SIG-M5 treated with dmso at 0.1 percent for 504 hours (cell line): Measurements from ENCODE around the gene ZNF799.
"Not testable (repeated sequence)": the region's sequence is repeated elsewhere in the genome, so short reads cannot be mapped to it uniquely, and the experiment has no call there.

Experiments
- DNase-seq: peaks from one replicate; lab custom pipeline; 2025; ENCODE audit not compliant: unreplicated experiment; lab: John Stamatoyannopoulos, UW

Gene ZNF799

GRCh38 chr19:12400633-12401502 lies at the start of gene ZNF799:
Gene ZNF799, minus strand, starts transcription at chr19:12401271. Its CDS starts 201 bp downstream, at chr19:12401070.
- DNase-seq: peak; percentile 93

- DNase-seq: no peak
Measured at GRCh38 chr19:12450844-12451243, 49.8 kb upstream of the ZNF799 start.

GRCh38 chr19:12448808-12449207 lies 47.7 kb upstream of the ZNF799 start:
- no peak for DNase-seq

GRCh38 chr19:12440541-12441316 lies 39.7 kb upstream of the ZNF799 start, which contains the start of gene ZNF443:
Gene ZNF443, minus strand, starts transcription at chr19:12441021. Its CDS starts 107 bp downstream, at chr19:12440914.
- DNase-seq: peak; percentile 94

- DNase-seq: not testable (repeated sequence)
Measured at GRCh38 chr19:12439686-12440540, 38.8 kb upstream of the ZNF799 start.

- DNase-seq: not testable (repeated sequence)
Measured at GRCh38 chr19:12430726-12431299, 29.7 kb upstream of the ZNF799 start.

GRCh38 chr19:12425888-12426274 lies 24.8 kb upstream of the ZNF799 start:
- no peak for DNase-seq

- no peak for DNase-seq
Measured at GRCh38 chr19:12425236-12425887, 24.3 kb upstream of the ZNF799 start.

GRCh38 chr19:12417273-12417672 lies 16.2 kb upstream of the ZNF799 start:
- DNase-seq: not testable (repeated sequence)

GRCh38 chr19:12411893-12412292 lies 10.8 kb upstream of the ZNF799 start:
- no peak for DNase-seq

- DNase-seq: not testable (repeated sequence)
Measured at GRCh38 chr19:12399901-12400632, 1.0 kb downstream of the ZNF799 start.

- DNase-seq: not testable (repeated sequence)
Measured at GRCh38 chr19:12391148-12391547, 9.9 kb downstream of the ZNF799 start.

- not testable (repeated sequence) for DNase-seq
Measured at GRCh38 chr19:12386365-12386764, 14.7 kb downstream of the ZNF799 start.

- no peak for DNase-seq
Measured at GRCh38 chr19:12380444-12380737, 20.7 kb downstream of the ZNF799 start.

- no peak for DNase-seq
Measured at GRCh38 chr19:12379732-12380443, 21.2 kb downstream of the ZNF799 start.

- no peak for DNase-seq
Measured at GRCh38 chr19:12374026-12374425, 27.0 kb downstream of the ZNF799 start.

- DNase-seq: peak; percentile 39
Measured at GRCh38 chr19:12365236-12366162, 35.6 kb downstream of the ZNF799 start, which contains the start of gene ZNF442. Gene ZNF442, minus strand, starts transcription at chr19:12365683. Its CDS starts 2,052 bp downstream, at chr19:12363631.
